Measurements from ENCODE around the gene PCDH10. TPM values are rescaled to one million over a fixed set of nuclear protein-coding genes. Genes with fewer than 3 reads are reported as not detected.

PCDH10 gene
- total RNA-seq, 2 experiments from 2014 or later: not detected

- H3K4me1 Mint-ChIP-seq (ENCODE audit: low read depth): peaks cover 31% of the 10 kb centered on the region
- Histone ChIP-seq H3K9me3 (ENCODE audit: control insufficient read depth in 1 of 2, insufficient read depth in 1 of 2, low read length in 2 of 2) (peaks cover 0 to 48% of the 10 kb centered on the region in 2 experiments), H3K4me1 (ENCODE audit: insufficient read depth, low read length) (no peaks in the 10 kb centered on the region), H3K4me3 (ENCODE audit: low read length) (no peak overlapping the region), H3K27ac (ENCODE audit: low read depth in 1 of 2, low read length in 2 of 2) (no peak overlapping the region), H3K36me3 (ENCODE audit: insufficient read depth, low read length) (no peaks in the 10 kb centered on the region), H3K27me3 (ENCODE audit: control insufficient read depth in 1 of 2, insufficient read depth in 2 of 2, low read length in 2 of 2) (peaks cover 60 to 82% of the 10 kb centered on the region in 2 experiments)
- no peaks in the 10 kb centered on the region for H3K36me3 Mint-ChIP-seq (ENCODE audit: low read depth)
- DNase-seq (no peak), ATAC-seq (ENCODE audit: poor library complexity) (no peak)
- peaks cover 88% of the 10 kb centered on the region for H3K27me3 Mint-ChIP-seq
- intact Hi-C loops (cut with DNase I, micrococcal nuclease): no loop called here
- ChIA-PET POLR2A (no interaction called here), CTCF (no interaction called here)
- peak overlapping the region; percentile 59 for H3K4me3 Mint-ChIP-seq
- no peak overlapping the region for H3K27ac Mint-ChIP-seq
- TF ChIP-seq CTCF (IDR thresholded peaks at IDR 0.05): no peak
- no peaks in the 10 kb centered on the region for H3K9me3 Mint-ChIP-seq
These were observed 236 bp downstream of the PCDH10 start for GRCh38 chr4:133149364-133149695.

- Mint-ChIP-seq H3K27me3 (peaks cover 87% of the 10 kb centered on the region), H3K36me3 (ENCODE audit: low read depth) (no peaks in the 10 kb centered on the region), H3K4me1 (ENCODE audit: low read depth) (peaks cover 31% of the 10 kb centered on the region), H3K4me3 (no peak overlapping the region), H3K27ac (no peak overlapping the region), H3K9me3 (no peaks in the 10 kb centered on the region)
- H3K9me3 ChIP-seq (ENCODE audit: control insufficient read depth in 1 of 2, insufficient read depth in 1 of 2, low read length in 2 of 2): peaks cover 0 to 48% of the 10 kb centered on the region in 2 experiments
- H3K4me3 ChIP-seq (ENCODE audit: low read length): no peak overlapping the region
- no peaks in the 10 kb centered on the region for H3K36me3 ChIP-seq (ENCODE audit: insufficient read depth, low read length)
- no peaks in the 10 kb centered on the region for H3K4me1 ChIP-seq (ENCODE audit: insufficient read depth, low read length)
- CTCF ChIA-PET: no interaction called here
- no peak for ATAC-seq (ENCODE audit: poor library complexity)
- no peak overlapping the region for H3K27ac ChIP-seq (ENCODE audit: low read depth in 1 of 2, low read length in 2 of 2)
- H3K27me3 ChIP-seq (ENCODE audit: control insufficient read depth in 1 of 2, insufficient read depth in 2 of 2, low read length in 2 of 2): peaks cover 60 to 79% of the 10 kb centered on the region in 2 experiments
- POLR2A ChIA-PET: no interaction called here
- intact Hi-C loops (cut with DNase I, micrococcal nuclease): no loop called here
- DNase-seq: no peak
- no peak for TF ChIP-seq CTCF (IDR thresholded peaks at IDR 0.05)
These were observed 908 bp downstream of the PCDH10 start for GRCh38 chr4:133149932-133150471.

- Histone ChIP-seq H3K27ac (ENCODE audit: low read depth in 1 of 2, low read length in 2 of 2) (no peak overlapping the region), H3K4me1 (ENCODE audit: insufficient read depth, low read length) (no peaks in the 10 kb centered on the region), H3K4me3 (ENCODE audit: low read length) (no peak overlapping the region), H3K27me3 (ENCODE audit: control insufficient read depth in 1 of 2, insufficient read depth in 2 of 2, low read length in 2 of 2) (peaks cover 60 to 75% of the 10 kb centered on the region in 2 experiments), H3K36me3 (ENCODE audit: insufficient read depth, low read length) (no peaks in the 10 kb centered on the region), H3K9me3 (ENCODE audit: control insufficient read depth in 1 of 2, insufficient read depth in 1 of 2, low read length in 2 of 2) (peaks cover 0 to 48% of the 10 kb centered on the region in 2 experiments)
- Mint-ChIP-seq H3K27me3 (peaks cover 86% of the 10 kb centered on the region), H3K4me3 (no peak overlapping the region), H3K4me1 (ENCODE audit: low read depth) (peaks cover 31% of the 10 kb centered on the region), H3K9me3 (no peaks in the 10 kb centered on the region), H3K27ac (no peak overlapping the region), H3K36me3 (ENCODE audit: low read depth) (no peaks in the 10 kb centered on the region)
- ATAC-seq (ENCODE audit: poor library complexity) (no peak), DNase-seq (no peak)
- ChIA-PET CTCF (no interaction called here), POLR2A (no interaction called here)
- intact Hi-C loops (cut with DNase I, micrococcal nuclease): no loop called here
- TF ChIP-seq CTCF (IDR thresholded peaks at IDR 0.05): no peak
These were observed 1.6 kb downstream of the PCDH10 start for GRCh38 chr4:133150486-133151340.
